NCI-H187 (cell line): ENCODE measurements around the gene RTL1.

Experiments used
- DNase-seq, 2 experiments: peaks; one replicate each; lab custom pipeline; 2025; lab: John Stamatoyannopoulos, UW

RTL1 gene

DNA sequence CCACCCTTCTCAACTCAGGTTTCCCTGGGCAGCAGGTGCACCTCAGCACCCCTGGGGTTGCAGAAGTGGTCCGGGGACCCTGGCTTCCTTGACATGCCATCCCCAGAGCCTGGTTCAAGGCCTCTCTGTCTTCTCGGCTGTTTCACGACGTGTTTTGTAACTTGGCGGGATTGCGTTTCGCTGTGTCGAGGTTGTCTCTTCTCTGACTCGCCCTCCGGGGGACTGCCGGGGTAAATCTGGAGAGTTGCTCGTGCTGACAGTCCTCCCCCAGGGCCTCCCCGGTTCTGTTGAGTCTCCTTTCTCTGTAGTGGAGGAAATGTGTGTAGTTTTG, 52.0 kb downstream of the RTL1 start:
- DNase-seq, result no peak

DNA sequence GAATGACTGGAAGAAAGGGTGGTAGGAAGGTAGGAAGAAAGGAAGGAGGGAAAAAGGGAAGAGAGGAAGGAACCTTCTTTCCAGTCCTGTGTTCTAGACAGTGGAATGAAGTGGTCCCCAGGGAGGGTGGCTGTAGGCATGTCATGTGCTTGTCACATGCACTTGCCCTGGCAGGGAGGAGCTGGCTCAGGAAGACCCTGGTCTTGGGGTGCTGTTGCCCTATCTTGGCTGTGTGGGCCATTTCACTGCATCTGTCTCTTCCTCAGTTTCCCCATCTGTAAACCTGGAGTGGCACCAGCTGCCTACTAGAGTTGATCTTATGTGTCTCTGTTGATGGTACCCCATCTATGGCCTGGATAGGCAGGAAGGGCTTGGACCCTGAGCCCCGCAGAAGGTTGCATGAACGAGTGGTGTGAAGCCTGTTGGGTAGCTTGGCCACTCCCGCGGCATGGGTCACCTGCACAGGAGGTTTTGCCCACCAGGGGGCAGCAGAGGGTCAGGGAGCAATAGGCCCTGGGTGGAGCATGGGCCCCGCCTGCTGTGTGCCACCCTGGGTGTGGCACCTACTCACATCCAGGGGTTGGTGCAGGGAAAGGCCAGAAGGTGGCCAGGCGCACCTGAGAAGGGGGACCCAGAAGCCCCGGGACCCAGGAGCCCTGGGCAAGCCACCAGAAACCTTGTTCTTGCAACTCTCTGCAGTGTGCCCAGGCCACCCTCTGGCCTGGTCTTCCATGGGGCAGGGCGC, 52.5 kb downstream of the RTL1 start:
- peak; percentile 28 to 79 for DNase-seq

DNA sequence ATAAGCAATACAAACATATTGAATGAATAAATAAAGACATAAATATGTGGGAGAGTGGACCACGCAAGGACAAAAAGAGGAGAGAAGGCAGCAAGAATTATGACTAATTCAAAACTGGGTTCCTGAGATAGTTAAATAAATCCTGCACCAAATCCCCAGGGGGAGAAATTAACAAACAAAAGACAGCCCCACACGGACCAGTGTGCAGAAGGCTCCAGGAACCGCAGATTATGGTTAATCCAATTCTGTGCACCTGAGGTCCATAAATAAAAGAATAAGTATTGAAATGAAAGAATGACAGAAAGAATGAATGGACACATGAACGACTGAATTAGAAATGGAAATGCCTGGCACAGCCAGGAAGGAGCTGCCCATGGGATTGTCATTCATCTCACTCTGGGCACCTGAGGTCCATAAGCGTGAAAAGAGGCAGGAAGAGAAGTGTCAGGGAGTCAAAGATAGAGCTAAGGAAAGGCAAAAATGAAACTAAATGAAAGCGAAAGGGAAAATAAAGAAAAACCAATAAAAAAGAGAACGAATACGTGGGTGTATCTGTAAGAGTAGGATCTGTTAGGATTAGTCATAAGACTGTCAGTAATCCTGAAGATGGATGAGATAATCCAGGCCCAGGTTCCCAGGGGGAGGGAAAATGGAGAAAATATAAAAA, 54.3 kb downstream of the RTL1 start:
- DNase-seq, result no peak

DNA sequence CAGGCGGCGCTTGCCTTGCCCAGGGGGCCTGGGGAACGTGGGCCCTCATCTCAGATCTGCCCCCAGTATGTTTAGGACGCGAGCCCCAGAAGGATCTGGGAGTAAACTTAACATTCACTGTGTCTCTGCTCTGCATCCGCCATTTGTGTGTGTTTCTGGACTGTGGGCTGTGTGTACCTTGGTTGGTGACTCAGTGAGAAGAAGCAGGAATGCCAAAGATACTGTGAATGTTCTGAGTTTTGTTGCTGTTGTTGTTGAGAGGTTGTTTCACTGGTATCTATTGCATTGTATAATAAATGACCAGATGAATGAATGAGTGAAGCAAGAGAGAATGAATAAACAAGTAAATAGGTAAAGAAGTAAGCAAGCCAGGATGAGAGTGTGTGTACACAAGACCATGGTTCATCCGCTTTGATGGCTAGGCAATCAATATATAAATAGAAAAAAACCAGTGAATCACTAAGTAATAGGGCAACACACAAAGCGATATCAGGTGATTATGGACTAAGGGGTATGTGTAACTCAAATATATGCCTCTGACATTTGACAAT, 57.1 kb downstream of the RTL1 start:
- DNase-seq, result no peak

DNA sequence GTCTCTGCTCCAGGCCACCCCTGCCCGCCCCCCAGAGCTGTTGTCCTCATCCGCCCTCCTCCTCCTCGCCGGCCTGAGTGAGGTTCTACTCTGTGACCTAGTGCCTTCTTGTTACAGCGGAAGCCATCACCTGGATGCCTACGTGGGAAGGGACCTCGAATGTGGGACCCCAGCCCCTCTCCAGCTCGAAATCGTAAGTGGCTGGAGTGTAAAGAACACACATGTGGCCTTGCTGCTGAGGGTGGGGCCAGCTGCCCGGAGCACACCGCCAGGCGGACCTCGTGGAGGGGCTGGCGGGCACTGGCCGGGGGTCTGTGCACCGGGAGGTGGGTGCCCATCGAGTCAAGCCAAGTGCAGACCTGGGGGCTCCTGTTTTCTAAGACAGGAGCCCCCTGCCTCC, 58.2 kb downstream of the RTL1 start:
- no peak for DNase-seq

DNA sequence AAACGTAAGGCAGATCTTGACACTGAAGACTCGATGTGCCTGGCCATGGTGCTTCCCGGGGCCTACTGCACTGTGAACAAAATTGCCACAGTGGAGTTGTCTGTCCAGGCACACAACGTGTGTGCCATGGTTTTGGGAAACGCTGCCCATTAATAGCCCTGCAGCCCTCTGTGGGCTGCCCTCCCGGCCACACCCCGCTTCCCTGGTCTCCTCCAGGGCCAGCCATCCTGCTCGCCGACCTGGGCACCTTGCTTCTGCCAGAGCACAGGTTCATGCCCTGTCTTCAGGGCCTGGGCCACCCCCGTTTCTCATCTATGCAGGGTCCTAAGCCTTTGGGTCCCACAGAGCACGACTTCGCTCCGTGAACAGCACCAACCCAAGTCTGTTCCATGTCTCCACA, 58.7 kb downstream of the RTL1 start:
- DNase-seq, result no peak

DNA sequence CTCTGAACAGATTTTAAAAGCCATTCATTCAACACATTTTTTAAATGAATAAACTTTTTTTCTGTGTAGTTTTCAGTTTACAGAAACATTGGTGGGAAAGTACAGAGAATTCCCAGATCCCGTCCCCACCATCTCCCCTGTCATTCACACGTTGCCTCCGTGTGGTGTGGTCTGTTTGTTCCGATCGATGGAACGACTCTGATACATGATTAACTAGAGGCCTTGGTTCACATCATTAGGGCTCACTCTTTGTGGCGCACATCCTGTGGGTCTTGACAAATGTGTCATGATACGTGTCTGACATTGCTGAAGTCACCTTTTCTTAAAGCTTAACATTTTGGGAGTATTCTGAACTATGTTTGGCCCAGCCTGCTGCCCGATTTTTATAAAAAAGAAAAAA, 59.1 kb downstream of the RTL1 start:
- no peak for DNase-seq

DNA sequence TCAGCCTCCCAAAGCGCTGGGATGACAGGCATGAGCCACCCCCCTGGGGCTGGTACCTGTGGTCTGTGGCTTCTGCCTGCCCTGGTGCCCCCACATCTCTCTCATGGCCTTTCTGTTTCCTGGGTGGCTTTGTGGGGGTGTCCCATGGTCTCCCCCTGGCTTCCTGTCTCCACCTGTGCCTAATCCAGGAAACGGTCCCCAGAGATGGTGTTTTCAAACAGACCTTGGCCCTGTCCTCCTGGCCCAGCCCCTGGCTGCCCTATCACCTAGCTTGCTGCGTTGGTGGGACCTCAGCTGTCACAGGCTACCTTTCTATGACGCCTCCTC, 59.5 kb downstream of the RTL1 start:
- DNase-seq, result no peak

DNA sequence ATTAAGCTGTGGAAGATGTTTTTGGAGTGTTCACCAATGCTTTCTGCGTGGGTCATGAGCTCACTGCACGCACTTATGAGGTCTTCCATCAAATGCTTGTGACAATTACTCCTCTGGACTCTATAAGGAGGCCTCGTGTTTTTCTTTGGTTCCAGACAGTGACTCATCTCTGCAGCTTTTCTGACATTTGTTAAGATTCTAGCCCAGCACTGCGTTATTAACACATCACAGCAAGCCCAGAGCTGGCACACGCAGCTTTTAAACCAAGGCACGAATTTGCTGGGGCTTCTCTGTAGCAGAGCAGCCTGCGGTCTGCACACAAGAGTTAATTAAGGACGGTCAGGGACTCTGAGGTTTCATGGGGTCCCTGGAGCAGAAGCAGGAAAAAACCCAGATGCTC, 60.7 kb downstream of the RTL1 start:
- no peak for DNase-seq

DNA sequence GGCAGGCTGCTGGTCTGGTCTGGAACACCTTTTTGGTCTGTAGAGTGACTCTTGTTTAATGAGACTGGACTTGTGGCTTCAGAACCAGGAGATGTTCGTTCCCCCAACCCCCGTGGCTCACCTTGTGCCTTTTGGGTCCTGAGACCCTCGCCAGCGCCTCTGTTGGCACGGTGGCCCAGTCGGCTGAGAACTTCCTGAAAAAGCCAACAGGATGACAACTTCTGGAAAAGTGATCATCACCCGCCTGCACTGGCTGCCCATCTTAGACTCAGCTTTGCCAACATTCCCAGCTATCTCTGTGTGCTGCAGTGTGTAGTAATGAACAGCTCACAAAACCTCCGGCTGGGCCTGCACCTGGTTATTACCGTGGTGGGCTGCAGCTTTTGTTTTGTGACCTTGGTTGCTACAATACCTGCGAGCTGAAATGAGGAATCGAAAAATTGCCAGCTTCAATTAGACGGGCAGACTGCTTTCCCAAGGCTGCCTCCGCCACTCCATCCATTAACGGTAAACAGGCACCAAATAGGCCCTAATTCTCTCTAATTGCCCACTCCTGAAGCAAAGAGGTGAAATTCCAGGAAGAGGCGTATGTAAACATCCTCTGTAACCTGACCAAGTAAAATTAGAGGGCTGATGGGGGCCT, 61.6 kb downstream of the RTL1 start:
- DNase-seq, result peak in 1 of 2 experiments; percentile 10

DNA sequence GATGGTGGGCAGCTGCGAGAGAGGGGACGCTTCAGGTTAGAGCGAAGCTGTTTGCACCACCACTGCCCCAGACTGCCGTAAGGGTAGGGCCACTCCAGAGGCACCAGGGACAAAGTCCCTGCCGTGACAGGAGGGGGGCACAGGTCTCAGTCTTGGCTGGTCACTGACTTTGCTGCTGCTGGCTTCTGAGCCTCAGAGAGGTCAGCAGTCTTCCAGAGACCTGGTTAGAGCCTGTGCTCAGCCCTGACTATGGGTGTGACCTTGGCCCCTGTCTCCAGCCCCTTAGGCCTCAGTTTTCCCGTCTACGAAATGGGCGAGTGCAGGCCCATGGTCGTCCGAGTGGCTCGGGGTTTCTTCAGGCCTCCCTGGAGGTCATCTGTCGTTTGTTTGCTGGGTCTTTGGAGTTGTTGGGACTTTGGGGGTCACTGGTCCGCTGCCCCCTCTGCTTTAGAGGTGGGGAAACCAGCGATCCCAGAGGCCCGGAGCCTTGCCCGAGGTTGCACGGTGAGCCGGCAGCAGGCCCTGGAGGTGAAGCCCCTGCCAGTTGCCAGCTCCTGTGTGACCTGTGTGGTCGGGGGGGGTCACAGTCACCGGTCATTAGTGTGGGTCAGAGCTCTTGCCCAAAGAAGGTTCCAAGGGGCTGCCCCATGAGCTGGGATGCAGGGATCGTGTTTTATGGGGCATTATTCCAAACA, 62.3 kb downstream of the RTL1 start:
- DNase-seq, result no peak

DNA sequence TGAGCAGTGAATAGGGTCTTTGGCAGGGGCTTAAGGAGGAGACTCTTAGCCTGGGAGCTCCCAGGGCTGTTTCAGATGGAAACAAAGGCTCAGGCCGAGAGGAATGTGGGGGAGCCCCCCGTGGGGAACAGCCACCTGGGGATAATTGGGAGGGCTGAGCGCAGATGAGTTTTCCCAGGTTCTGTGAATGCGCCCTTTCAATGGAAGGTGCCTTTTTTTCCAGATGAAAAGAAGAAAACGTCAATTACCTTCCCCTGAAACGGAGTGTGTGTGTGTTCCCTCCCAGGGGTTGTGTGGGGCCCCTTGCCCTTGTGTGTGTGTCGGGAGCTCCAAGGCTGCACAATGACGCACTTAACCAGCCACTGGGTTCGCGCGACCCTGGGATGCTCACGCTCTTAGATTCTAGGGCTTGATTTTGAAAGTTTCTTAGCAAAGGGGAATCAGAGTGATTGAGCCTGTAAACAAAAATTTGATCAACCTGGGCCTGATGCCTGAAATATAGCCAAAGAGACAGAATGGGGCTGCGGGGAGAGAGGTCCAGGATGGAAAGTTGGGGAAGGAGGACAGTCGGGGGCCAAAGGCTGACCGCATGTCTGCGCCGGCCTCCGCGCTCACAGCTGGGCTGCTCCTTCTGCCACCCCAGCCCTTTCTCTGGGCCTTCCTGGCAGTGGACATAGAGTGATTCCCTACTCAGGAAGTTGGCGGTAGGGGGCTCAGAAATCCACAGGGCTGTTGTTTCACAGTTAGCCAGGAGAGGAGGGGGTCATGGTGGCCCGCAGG, 63.0 kb downstream of the RTL1 start:
- DNase-seq, result no peak

DNA sequence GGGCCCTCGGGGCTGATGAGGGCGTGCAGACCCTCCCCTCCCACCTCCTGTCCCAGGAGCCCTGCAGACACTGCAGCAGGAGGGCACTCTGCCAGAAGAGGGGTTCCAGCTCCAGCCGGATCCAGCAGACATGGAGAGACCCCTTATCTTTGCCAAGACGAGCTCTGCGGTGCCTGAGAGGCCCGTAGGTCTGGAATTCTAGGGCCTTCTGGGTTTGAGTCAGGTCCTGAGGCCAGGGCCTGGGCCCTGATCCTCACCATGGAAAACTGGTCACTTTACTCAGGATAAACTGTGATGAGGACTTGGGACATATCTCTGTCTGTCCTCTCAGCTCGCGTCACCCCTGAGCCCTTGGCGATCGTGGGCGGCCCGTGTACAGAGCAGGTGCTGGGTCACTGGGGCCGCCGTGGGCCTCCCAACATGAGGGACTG, 63.8 kb downstream of the RTL1 start:
- DNase-seq, result no peak

DNA sequence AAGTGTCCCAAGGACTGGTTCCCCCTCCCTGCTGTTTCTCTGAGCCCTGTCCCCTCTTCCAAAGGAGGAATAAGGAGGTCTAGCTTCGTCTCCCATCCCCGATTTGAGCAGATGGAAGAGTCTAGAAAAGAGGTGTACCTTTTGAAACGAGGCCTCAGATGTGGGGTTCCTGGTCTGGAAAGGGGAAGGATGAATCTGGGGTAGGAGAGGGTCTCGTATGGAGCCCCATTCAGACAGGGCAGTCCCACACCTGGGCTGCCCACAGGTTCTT, 64.3 kb downstream of the RTL1 start:
- no peak for DNase-seq

DNA sequence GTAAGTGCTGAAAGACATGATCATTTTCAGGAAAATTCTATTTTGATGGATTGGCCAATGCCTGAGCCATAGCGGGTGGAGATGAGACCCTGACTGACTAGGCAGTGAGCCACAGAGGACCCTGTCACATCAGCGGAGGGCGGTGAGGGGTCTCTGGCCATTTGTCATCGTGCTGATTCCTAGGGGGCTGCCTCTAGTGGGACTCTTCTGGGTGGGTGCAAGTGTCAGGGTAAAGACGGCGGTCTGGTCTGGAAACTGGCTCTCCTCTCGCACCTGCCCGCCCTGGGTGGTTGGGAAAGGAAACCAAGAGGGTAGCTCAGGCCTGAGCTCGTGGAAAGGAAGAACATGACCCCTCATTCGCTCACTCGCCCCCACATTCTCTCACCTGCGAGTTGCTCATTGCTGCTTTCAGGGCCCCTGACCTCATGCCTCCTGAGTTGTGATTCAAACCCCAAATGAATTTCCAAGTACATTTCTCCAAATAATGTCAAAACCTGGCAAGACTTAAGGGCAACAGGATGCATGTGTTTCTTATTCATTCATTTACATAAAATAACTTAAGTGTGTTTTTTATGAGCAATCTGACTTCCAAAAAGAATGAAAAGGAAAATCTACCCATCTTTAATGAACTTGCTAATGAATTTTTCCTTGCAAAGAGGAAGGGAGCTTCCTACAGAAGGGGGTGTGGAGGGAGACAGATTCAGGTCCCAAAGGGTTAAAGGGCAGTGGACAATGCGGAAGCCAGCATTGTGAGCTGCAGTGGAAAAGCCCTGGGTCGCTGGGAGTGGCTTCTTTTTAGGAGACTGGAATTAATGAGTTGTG, 64.8 kb downstream of the RTL1 start:
- no peak for DNase-seq

DNA sequence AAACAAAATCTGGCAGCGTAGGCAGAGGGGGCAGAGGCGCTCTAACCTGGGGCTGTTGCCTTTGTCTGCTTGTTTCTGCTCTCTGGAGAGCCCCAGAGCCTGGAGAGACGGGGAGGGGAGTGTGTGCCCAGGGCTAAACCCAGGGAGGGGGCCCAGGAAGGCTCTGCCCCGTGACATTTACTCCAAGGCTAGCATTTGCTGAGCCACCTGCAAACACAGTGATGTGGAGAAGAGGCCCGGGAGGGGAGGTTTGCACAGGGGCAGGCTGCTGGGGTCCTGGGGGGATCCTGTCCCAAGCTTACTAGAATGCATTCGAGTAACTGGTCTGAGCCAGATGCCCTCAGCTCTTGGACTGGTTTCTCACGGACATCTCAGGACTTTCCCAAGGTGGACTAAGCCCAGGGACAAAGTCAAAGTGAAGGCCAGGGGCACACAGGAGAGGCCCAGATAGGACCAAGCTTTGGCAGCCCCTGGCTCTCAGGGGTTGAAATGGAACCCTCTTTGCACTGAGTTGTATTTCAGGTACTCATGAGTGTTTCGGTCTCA, 65.6 kb downstream of the RTL1 start:
- no peak for DNase-seq

DNA sequence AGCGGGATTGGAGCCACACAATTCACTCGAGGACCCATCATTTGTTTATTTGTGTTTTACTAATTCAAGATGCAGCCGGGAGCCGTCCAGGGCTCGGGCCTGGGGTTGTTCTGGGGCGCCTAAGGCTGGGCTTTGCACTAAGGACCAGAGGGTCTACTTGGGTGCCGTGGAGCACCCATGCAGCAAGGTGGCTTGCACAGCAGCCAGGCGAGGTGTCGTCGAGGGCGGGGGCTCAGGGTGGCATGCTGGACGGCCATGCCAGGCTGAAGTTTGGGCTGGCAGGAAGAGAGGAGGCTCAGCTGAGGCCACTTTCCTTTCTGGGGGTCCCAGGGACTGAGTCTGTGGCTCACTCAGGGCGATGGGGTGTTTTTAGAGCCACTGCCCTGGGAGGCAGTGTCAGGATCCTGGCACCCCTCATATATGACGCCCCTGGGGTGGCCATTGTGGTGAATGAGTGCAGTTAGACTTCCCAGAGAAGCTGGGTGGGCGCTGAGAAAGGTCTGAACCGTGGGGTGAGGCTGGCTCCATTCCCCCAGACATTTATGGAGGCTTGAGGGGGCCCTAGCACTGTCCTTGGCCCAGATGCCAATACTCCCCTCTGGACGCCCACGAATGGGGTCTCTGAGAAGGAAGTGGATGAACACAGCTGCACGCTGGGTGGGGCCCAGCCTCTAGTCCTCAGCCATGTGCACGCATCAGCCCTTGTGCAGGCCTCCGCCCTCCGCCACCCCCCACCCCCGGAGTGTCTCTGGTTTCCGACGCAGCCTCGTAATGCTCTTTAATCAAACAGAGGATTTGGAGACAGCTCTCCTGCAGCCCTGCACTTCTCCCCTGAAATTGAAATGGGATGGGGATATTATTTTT, 66.3 kb downstream of the RTL1 start:
- no peak for DNase-seq

DNA sequence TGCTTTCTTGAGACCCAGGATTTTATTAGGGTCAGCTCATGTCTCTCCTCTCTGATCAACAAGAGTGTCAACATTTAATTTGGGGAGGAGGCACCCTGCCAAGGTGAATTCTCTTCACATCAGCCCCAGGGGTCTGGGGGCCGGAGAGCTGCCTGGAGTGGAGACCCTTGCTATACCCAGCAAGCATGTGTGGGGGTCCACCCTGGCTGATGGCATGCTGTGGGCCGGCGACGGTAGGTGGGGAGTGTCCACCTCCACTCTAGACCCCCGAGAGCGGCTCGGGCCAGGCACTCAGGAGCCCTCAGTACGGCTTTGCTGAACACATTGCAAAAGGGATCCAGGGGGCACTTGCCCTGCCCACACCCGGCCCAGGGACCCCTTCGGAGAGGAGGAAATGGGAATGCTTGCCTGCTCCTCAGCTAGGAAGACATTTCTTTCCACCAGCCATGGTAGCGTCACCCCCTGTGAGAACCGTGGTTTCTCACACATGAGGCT, 67.2 kb downstream of the RTL1 start:
- no peak for DNase-seq

DNA sequence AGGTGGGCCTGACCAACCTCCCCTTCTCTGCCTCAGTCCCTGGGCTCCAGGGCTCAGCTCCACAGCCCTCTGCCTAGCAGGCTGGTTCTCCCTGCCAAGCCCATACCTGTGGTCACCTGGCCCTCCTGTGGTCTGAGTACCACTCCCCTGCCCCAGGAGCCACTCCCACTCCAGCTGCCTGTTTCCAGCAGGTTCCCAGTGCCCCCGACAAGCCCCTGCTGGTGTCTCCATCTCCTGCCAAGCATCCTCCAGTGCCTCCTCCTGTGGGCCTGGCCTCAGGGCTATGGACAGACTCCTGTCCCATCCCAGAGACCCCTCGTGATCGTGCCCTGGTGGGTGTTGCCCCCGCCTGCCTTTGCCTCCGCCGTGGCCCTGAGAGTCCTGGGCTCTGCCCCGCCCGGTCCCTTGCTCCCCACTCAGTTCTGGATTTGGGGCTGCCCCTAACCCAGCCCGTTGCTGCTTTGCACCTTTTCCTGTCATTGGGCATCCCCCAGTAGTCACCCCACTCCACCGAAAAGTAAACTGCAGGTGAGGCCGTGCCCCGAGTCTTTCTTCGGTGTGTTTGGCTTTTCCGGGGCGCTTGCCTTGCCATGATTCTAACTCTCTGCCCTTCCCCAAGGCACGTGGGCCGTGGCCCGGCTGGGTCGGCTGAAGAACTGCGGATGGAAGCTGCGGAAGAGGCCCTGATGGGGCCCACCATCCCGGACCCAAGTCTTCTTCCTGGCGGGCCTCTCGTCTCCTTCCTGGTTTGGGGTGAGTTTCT, 67.8 kb downstream of the RTL1 start:
- DNase-seq, result no peak
